ENCODE results near the gene KRT6C.

KRT6C gene

DNA sequence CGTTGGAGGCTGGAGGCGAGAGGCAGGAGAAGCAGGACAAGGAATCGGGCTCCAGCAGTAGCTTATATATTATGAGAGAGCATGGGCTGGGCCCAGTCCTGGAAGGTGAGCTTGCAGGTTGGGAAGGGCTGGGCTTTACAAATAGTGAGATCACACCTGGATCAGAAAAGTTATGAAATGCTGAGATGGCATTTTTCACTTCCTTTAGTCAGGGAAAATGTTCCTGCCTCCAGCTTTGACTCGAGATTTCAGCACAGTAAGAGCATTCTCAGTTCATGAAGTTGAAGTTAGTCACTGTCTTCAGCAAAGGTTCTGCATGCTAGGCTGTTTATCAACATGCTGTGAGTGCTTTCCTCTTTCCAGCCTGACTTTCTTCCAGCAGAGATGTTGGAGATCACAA, at the start of gene KRT6C:
TSS of gene KRT6C (minus strand) at position 38 of the 400 bp plus-strand sequence. CDS start 68 bp downstream, outside the sequence.
- DNase-seq (ENCODE audit: extremely low read depth in 1 of 2, low read depth in 1 of 2), result no peak

DNA sequence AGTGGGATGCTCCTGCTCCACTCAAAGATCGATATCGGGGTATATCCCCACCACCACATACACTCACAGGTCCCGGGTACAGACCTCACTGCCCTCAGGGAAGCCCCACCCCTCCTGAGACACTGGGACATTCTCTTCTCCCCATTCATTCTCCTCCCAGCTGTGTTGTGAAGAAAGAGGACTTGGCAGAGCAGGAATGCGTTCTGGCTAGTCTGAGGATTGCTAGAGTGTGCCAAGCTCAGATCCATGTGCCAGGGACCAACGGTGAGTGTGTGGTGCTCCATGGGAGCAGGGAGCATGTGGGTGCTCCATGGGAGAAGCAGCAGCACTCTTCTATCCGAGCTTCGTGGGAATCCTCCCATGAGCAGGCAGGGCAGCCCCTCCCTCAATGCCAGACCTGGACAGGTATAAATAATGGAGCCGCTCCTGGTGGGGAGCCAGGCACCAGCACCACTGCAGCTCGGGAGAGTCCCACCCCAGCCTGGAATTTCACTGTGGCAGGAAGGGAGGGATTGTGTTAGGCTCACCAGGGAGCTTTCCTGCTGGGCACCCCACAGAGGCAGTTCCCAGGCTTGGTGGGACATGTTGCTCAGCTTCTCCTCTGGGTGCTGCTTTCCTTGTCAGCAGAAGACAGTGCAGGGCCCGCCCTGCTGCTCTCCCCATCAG, 48.9 kb upstream of the KRT6C start:
- no peak for DNase-seq (ENCODE audit: extremely low read depth in 1 of 2, low read depth in 1 of 2)

DNA sequence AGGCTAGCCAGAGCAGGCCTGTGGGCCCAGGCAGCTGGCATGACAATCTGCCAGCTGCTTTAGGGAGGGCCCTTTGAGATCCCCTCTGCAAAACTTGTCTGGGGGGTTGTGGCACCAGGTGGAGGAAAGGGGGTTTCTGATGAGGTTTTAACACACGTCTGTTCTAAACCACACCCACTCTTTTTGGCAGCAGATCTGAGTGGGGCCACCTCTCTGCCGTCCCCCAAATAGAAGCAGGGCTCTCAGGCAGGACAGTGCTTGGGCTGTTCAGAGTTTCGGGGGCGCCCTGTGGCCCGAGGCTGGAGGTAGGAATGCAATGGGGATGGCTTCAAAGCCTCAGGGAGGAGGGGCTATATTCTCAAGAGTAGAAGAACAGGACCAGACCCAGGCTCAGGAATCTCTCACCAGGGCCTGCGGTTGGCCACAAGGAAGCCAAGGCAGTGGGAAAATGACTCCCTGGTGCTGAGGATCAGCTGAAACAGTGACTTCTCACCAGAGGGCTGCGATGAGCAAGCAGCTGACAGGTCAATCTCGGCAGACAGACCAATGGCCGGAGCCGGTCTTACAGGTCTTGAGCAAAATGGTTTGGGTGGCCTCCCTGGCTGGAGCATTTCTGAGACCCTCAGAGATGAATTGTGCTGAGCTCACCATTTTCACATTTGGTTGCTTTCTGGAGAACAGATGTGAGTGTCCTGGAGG, 48.1 kb upstream of the KRT6C start:
- no peak for DNase-seq (ENCODE audit: extremely low read depth in 1 of 2, low read depth in 1 of 2)

DNA sequence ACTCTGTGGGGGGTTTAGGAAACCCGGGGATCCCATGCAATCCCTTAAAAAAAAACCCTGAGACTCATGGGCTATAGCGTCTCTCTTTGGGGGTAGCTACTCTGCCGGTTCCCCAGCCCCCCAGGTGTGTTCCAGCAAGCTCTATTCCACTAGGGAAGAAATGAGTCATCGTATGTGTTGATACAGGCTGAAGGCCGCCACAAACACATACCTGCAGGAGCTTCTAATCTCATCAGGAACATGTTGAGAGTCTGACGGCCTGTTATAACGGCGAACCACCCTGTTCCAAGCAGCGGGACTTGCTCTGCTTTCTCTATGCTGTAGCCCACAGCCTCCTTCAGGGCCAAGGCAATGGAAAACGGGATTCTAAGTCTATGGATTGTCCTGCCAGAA, 47.6 kb upstream of the KRT6C start:
- DNase-seq (ENCODE audit: extremely low read depth in 1 of 2, low read depth in 1 of 2), result no peak

DNA sequence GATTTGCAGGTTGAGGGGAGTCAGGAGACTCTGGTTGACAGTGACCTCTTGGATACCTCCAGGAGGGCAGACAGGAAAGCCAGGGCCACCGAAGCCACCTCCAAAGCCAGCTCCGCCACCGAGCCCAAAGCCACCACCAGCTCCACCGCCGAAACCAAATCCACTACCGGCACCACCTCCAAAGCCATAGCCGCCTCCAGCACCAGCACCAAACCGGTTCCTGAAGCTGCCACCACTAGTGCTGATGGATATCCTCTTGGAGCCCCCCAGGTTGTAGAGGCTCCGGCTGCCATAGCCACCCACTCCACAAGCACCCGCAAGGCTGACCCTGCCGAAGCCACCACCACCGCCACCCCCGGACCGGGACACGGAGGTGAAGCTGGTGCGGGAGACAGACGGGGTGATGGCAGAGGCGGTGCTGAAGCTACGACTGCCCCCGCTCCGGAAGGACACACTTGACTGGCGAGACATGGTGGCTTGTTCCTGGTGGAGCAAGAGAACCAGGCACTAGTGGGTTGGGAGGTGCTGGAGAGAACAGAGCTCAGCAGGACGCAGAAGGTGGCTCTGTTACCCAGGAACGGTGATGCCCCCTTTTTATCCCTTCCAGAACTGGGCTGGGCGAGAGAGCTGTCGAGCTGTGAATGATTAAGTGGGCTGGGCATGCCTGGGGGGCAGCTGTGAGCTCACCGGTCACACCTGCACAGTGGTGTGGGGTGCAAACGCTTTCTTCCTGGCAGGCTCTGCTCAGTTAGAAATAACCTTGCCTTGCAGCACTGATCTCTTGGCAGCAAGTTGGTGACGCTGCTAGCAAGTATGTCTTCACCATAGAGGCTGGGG, 46.4 kb upstream of the KRT6C start, which contains the start of gene KRT5:
TSS of gene KRT5 (minus strand) at position 569 of the 837 bp plus-strand sequence. CDS start at position 471, 98 bp downstream.
- no peak for DNase-seq (ENCODE audit: extremely low read depth in 1 of 2, low read depth in 1 of 2)

DNA sequence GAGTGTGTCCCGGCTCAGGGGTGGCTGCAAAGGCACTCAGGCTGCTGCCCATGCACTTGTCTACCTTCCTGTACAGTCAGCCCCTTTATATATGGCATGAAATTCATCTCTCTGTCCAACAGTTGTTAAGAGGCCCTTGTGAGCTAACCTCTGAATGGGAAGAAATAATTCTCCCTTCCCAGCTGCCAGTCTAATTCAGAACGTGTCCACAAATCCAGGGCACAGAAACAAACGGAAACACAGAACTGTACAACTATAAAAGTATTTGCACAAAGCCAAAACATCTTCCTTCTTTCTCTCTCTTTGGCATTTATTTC, 45.7 kb upstream of the KRT6C start:
- DNase-seq (ENCODE audit: extremely low read depth in 1 of 2, low read depth in 1 of 2), result no peak

DNA sequence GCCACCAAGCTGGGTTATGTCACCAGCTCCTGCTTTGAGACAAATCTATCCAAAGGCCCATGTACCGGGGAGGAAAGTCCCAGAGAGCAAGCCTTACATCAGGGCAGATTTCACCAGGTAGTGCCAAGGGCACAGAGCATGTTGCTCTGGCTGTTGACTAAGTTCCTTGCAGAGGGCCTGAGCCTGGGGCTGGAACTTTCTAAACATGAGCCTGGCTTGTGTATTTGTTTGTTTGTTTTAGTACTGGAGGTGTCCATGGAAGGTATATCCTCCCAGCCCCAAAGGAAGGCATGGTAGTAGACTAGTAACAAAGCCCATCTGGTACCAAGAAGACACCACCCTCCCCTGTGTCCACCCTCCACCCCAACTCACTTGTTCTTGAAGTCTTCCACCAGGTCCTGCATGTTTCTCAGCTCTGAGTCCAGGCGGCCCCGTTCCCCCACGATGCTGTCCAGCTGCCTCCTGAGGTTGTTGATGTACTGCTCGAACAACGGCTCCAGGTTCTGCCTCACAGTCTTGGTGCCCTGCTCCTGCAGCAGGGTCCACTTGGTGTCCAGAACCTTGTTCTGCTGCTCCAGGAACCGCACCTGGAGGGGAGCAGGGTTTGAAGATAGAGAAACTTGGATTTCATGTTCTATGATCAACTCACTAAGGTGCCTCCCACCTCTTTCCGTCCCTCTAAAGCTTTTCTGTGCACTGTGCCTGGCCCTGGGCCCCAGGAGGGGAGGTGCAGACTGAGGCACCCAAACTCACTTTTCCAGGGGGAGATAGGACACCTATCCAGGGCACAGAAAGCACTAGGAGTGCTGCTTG, 45.2 kb upstream of the KRT6C start:
- no peak for DNase-seq (ENCODE audit: extremely low read depth in 1 of 2, low read depth in 1 of 2)

DNA sequence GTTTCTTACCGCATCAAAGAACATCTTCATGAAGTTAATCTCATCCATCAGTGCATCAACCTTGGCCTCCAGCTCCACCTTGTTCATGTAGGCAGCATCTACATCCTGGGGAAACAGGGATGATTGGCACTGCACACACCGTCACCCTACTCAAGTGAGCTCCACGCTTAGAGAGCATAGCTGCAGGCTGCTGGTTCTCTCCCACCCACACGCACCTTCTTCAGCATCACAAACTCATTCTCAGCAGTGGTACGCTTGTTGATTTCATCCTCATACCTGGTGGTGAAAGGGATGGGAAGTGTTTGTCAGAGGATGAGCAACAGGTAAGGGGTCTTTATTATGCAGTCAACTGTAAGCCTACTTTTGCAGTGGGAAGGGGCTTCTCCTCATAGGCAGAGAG, 44.3 kb upstream of the KRT6C start:
- DNase-seq (ENCODE audit: extremely low read depth in 1 of 2, low read depth in 1 of 2), result no peak

DNA sequence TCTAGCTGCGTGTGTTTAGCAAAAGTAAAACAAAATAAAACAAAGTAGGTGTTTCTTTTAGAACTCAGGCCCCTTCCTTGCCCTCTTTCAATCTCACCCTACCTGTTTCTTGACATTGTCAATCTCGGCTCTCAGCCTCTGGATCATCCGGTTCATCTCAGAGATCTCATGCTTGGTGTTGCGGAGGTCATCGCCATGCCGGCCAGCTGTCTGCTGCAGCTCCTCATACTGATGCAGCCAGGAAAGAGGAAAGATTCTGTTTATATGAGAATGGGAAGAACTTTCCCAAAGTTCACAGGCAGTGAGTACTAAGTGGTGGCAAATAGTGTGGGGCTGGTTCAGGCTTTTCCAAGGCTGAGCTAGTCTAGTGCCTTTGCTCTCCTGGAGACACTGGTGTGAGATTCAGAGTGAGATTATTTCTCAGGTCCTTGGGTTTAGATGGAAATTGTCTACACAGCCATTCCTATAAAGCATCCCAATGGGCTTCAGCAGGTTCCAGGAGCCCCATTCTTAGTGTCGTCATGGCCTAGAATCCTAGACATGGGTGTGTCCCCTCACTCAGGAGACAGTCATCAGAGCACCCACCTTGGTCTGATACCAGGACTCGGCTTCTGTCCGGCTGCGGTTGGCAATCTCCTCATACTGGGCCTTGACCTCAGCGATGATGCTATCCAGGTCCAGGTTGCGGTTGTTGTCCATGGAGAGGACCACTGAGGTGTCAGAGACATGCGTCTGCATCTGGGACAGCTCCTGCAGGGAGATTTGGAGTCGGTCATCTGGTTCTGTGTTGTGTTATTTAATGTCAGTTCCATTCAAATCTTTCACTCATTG, 43.6 kb upstream of the KRT6C start:
- DNase-seq (ENCODE audit: extremely low read depth in 1 of 2, low read depth in 1 of 2), result no peak

DNA sequence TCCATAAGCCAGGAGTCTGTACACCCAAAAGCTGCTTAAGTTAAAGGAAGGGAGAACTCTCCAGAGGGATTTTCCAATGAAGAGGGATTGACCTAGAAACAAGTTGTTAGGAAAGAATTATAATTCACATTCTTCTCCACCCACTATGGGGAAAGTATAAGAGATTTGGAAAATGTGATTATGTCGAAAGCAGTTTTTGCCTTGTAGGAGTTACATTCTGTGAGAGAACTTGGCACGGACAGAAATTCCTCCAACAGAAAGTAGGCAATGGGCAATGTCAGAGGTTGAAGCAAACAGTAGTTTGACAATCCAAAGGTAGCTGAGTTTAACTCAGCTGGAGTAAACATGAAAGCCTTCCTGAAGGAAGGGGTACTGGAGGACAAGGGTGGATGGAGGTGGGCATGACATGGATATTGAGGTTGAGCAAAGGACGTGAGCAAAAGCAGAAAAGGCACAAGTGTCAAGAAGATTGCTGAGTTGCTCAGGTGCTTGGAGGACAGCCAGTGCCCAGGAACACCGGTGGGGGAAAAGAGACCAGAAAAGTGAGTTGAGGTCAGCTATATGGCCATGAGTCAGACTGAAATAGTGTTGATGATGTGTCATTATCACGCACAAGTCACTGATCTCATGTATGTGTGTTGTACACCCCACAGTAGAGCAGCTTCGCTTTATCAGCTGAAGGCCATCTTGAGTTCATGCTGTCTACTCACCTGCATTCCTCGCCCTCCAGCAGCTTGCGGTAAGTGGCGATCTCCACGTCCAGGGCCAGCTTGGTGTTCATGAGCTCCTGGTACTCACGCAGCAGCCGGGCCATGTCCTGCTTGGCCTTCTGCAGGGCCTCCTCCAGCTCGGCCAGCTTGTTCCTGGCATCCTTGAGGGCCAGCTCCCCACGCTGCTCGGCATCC, 42.6 kb upstream of the KRT6C start:
- DNase-seq (ENCODE audit: extremely low read depth in 1 of 2, low read depth in 1 of 2), result no peak

DNA sequence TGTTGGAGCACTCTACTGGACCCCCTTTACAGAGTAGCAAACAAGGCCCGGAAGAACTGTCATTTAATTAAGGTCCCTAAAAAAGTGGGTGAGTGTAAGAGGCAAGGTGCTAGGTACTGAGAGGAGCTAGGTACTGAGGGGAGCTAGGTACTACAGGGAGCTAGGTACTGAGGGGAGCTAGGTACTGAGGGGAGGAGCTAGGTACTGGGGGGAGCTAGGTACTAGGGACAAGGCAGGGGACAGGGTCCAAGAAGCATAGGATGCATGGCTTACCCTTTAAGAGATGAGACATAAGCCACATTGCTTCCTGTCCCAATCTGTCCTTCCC, 41.7 kb upstream of the KRT6C start:
- DNase-seq (ENCODE audit: extremely low read depth in 1 of 2, low read depth in 1 of 2), result no peak

DNA sequence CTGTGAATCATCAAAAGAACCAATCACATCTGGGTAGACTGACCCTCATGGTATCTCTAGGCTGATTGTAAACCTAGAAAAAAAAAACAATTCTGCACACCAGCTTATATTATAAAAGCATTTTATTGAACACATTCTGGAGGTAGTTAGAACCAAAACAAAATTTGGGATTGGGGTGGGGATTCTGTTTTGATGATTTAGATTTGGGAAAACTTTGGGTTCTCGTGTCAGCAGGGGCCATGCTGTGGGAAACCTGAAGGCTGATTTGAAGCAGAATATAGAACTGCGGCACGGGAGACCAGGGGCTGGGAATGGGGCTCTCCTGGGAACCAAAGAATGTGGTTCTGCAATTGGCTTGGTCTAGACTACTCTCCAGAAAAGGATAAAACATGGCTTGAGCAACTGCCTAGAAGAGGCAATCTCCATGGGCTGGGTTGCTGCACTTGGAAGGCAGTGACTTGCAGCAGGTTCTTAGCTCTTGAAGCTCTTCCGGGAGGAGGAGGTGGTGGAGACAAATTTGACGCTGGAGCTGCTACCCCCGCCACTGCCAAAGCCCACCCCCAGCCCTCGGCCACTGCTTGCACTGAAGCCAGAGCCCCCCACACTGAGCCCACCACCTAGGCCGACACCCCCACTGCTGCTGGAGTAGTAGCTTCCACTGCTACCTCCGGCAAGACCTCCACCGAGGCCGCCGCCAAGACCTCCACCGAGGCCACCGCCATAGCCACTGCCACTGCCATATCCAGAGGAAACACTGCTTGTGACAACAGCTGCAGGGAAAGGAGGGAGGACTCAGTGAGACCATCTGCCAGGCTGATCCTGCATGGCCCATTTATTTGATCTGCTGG, 41.1 kb upstream of the KRT6C start:
- DNase-seq (ENCODE audit: extremely low read depth in 1 of 2, low read depth in 1 of 2), result no peak

DNA sequence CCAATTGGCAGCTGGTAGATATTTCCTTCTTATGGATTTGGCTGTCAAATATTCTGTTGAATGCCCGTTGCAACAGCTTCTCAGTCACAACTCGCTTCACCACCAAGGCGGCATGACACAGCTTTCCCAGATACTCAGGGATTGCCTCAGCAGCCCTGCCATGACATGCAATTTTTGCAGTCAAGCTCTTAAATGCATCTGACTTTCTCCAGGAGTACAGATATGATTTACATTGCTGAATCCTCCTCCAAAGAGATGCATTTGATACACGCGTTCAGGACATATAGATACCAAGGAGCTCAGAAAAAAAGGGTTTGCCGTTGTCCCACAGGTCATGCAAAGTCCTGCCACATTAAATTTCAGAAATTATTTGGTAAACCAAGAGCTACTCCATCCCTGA, 40.1 kb upstream of the KRT6C start:
- no peak for DNase-seq (ENCODE audit: extremely low read depth in 1 of 2, low read depth in 1 of 2)

DNA sequence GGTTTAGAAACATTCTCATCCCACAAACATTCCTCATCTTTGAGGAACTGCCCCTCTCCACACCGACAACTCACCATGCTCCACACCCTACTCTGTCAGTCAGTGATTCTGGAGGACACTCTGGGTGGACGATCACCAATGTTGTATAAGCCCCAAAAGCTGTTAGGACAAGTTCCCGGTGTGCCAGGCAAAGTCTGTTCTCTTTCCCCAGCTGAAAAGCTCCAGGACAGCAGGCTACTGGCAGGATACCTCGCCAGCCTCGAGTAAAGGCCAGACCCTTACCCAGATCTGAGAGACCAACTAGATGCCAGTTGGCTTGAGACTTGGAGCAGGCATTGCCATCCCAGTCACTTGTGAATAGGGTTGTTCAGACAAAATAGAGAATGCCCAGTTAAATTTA, 34.6 kb upstream of the KRT6C start:
- no peak for DNase-seq (ENCODE audit: extremely low read depth in 1 of 2, low read depth in 1 of 2)

DNA sequence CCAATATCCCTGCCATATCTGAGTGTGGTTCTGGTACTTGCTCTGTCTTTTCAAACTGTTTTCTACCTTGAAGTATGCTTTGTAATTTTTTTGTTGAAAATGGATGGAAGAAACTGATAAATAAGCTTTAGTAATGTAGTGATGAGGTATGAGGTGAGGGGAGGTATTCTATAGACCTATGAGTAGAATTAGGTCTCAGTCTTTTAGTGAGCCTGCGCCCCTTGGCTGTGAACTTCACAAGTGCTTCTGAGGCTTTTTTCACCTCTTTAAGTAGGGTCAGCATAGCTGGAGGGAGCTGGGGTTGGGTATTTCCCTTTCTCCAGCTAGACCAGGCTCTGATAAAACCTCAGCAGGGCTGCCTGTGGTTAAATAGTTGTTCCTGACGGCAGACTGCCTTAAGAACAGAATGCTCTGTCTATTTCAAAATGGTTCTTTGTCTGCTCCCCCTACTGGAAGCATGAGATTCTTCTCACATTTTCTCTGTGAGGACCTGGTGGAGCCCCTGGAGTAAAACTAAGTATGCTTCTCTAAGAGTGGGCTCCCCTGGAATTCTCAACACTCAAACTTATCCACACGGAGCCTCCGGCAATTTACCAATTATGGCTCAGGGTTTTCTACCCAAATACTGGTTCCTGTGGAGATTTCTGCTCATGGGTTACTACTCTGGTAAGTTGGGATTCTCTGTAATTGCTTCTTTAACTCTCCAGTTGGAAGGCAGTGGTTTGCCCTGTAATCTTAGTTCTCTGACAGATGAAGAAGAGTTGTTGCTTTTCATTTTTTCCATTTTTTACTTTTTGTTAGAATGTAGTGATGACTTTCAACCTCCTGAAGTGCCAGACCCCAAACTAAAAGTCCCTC, 33.5 kb upstream of the KRT6C start:
- no peak for DNase-seq (ENCODE audit: extremely low read depth in 1 of 2, low read depth in 1 of 2)

DNA sequence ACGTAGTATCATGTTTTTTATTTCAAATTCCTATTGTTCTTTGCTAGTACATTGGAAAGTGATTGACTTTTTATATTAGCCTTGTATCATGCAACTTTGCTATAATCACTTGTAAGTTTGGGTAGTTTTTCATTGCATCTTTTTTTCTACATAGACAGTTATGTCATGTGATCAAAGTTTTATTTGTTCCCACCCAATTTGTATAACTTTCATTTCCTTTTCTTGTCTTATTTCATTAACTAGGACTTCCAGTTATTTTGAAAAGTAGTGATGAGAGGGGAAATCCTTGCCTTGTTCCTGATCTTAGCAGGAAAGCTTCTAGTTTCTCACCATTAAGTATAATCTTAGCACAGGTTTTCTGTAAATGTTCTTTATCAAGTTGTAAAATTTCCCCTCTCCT, 29.3 kb upstream of the KRT6C start:
- no peak for DNase-seq (ENCODE audit: extremely low read depth in 1 of 2, low read depth in 1 of 2)

DNA sequence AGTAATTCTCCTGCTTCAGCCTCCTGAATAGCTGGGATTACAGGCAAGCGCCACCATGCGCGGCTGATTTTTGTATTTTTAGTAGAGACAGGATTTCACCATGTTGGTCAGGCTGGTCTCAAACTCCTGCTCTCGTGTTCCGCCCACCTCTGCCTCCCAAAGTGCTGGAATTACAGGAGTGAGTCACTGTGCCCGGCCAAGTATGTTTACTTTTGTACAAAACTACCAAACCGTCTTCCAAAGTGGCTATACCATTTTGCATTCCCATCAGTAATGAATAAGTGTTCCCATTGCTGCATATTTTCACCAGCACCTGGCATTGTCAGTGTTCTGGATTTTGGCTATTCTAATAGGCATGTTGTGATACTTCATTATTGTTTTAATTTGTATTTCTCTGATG, 27.9 kb upstream of the KRT6C start:
- DNase-seq (ENCODE audit: extremely low read depth in 1 of 2, low read depth in 1 of 2), result no peak

Measured in stimulated activated CD8-positive, alpha-beta memory T cell treated with anti-CD3 and anti-CD28 coated beads, Interleukin-7, amount 100 ng/mL, for 48 hours (primary cell).